Gastroesophageal sphincter (tissue), 4 donors: ENCODE results near the gene ADGRB2. TPM values are rescaled to one million over a fixed set of nuclear protein-coding genes. Genes with fewer than 3 reads are reported as not detected.

ENCODE experiments used
- ATAC-seq: fragments of 150-250 bp; one replicate; pipeline ENCODE4 v1.9.1; 2016; ENCODE audit warnings: mild to moderate bottlenecking, moderate library complexity
- H3K27ac ChIP-seq, 4 donors: fragments of 200-600 bp; sonication (generic) in 3 of 4; 1 replicate in 3 of 4; 2 replicates in 1 of 4; pipeline ENCODE4 v1.5.1; 2016 to 2019
- H3K27me3 ChIP-seq: fragments of 200-600 bp; sonication (generic); one replicate; pipeline ENCODE4 v1.5.1; 2019
- H3K36me3 ChIP-seq, 2 donors: fragments of 200-600 bp; sonication (generic); one replicate each; pipeline ENCODE4 v1.5.1; 2019; ENCODE audit warnings: control low read depth in 1 of 2
- H3K4me1 ChIP-seq, 3 donors: fragments of 200-600 bp; sonication (generic); 1 replicate in 2 of 3; 2 replicates in 1 of 3; pipeline ENCODE4 v1.5.1; 2016 to 2019; ENCODE audit warnings: control low read depth in 2 of 3
- H3K4me3 ChIP-seq, 2 donors: fragments of 200-600 bp; sonication (generic); one replicate each; pipeline ENCODE4 v1.5.1; 2019; ENCODE audit warnings: mild to moderate bottlenecking in 1 of 2, moderate library complexity in 1 of 2
- H3K9me3 ChIP-seq, 3 donors: fragments of 200-600 bp; sonication (generic); one replicate each; pipeline ENCODE4 v1.5.1; 2017 to 2019; ENCODE audit warnings: control low read depth in 2 of 3
- CTCF ChIP-seq, 4 experiments: fragments of 200-600 bp in 2 of 4; fragments of 450-650 bp in 2 of 4; sonication (generic) in 1 of 4; IDR thresholded peaks; one replicate each; pipeline ENCODE4 v1.5.1; 2017 to 2019; ENCODE audit warnings: antibody characterized with exemption in 4 of 4, mild to moderate bottlenecking in 2 of 4, moderate library complexity in 2 of 4
- EP300 ChIP-seq: sonication (generic); formaldehyde crosslinking; IDR thresholded peaks from one replicate; pipeline ENCODE4 v1.6.1; 2017; ENCODE audit warnings: antibody characterized with exemption, mild to moderate bottlenecking
- POLR2A ChIP-seq, 2 donors: fragments of 450-650 bp; IDR thresholded peaks; one replicate each; pipeline ENCODE4 v1.6.1; 2017; ENCODE audit warnings: antibody characterized with exemption in 2 of 2, mild to moderate bottlenecking in 2 of 2, moderate library complexity in 1 of 2
- POLR2AphosphoS5 ChIP-seq: sonication (generic); formaldehyde crosslinking; IDR thresholded peaks from one replicate; pipeline ENCODE4 v1.6.1; 2017; ENCODE audit warnings: antibody characterized with exemption
- WGBS, 2 donors: methylation state at CpG; one replicate each; pipeline ENCODE4 v1.1.5; 2018; ENCODE audit warnings: low coverage in 1 of 2; 5-methylcytosine and 5-hydroxymethylcytosine counted together
- total RNA-seq, 4 donors: library from RNA; depleted of rRNA; stranded (reverse); fragments of >200 nt; gene quantifications; one replicate each; pipeline ENCODE4 v1.1.0, GENCODE V29; 2016

The ADGRB2 gene
- total RNA-seq, 4 donors from 2014 or later: 1.7 to 6.0 (median 3.2) TPM

GRCh38 chr1:31694964-31695313 is 69.2 kb downstream of the ADGRB2 start:
- H3K4me1 ChIP-seq: peaks cover 0 to 48% (median 1%) of the 10 kb centered on the region in 3 donors
- peaks cover 0 to 72% of the 10 kb centered on the region in 2 donors for H3K36me3 ChIP-seq
- 76% methylated on average over 6 of the region's 8 CpGs; no CpG with 5 or more reads in 1 of the 2 donors for WGBS, 2 donors
- no peak for TF ChIP-seq POLR2A (IDR thresholded peaks at IDR 0.05)
- no peak for TF ChIP-seq POLR2AphosphoS5
- no peak for TF ChIP-seq CTCF (IDR thresholded peaks at IDR 0.05)
- TF ChIP-seq EP300: no peak
- ATAC-seq: no peak
- no peak overlapping the region for H3K4me3 ChIP-seq
- no peaks in the 10 kb centered on the region for H3K27me3 ChIP-seq
- no peaks in the 10 kb centered on the region for H3K9me3 ChIP-seq
- peak overlapping the region in 2 of 4 donors; percentile 57 to 92 for H3K27ac ChIP-seq

- Histone ChIP-seq H3K4me3 (no peak overlapping the region), H3K4me1 (peaks cover 0 to 41% (median 0%) of the 10 kb centered on the region in 3 donors), H3K27me3 (no peaks in the 10 kb centered on the region), H3K27ac (peak overlapping the region in 3 of 4 donors; percentile 39 to 92 (median 57)), H3K9me3 (no peaks in the 10 kb centered on the region), H3K36me3 (peaks cover 0 to 72% of the 10 kb centered on the region in 2 donors)
- TF ChIP-seq EP300: no peak
- no peak for TF ChIP-seq POLR2A (IDR thresholded peaks at IDR 0.05)
- no peak for TF ChIP-seq CTCF (IDR thresholded peaks at IDR 0.05)
- ATAC-seq: no peak
- 83% methylated on average over 1 of the region's 12 CpGs; no CpG with 5 or more reads in 1 of the 2 donors for WGBS, 2 donors
These were observed 69.8 kb downstream of the ADGRB2 start for GRCh38 chr1:31694069-31694963.

- H3K27me3 ChIP-seq: no peaks in the 10 kb centered on the region
- peaks cover 0 to 63% of the 10 kb centered on the region in 2 donors for H3K36me3 ChIP-seq
- no peak for ATAC-seq
- H3K9me3 ChIP-seq: no peaks in the 10 kb centered on the region
- TF ChIP-seq EP300 (no peak), CTCF (IDR thresholded peaks at IDR 0.05) (no peak), POLR2A (IDR thresholded peaks at IDR 0.05) (no peak), POLR2AphosphoS5 (no peak)
- WGBS, 2 donors: 55% methylated on average over 5 of the region's 10 CpGs; no CpG with 5 or more reads in 1 of the 2 donors
- H3K4me1 ChIP-seq: peaks cover 0 to 40% (median 3%) of the 10 kb centered on the region in 3 donors
- no peak overlapping the region for H3K4me3 ChIP-seq
- H3K27ac ChIP-seq: no peak overlapping the region
These were observed 70.9 kb downstream of the ADGRB2 start for GRCh38 chr1:31693231-31693630.

- Histone ChIP-seq H3K36me3 (peaks cover 0 to 52% of the 10 kb centered on the region in 2 donors), H3K27me3 (no peaks in the 10 kb centered on the region), H3K27ac (no peak overlapping the region), H3K4me1 (peaks cover 0 to 40% (median 3%) of the 10 kb centered on the region in 3 donors), H3K9me3 (no peaks in the 10 kb centered on the region), H3K4me3 (no peak overlapping the region)
- TF ChIP-seq POLR2A (IDR thresholded peaks at IDR 0.05): no peak
- TF ChIP-seq POLR2AphosphoS5: no peak
- no peak for TF ChIP-seq CTCF (IDR thresholded peaks at IDR 0.05)
- TF ChIP-seq EP300: no peak
- WGBS, 2 donors: 64% methylated on average over 3 of the region's 11 CpGs; no CpG with 5 or more reads in 1 of the 2 donors
- ATAC-seq: no peak
These were observed 72.2 kb downstream of the ADGRB2 start for GRCh38 chr1:31691951-31692350.

DNA sequence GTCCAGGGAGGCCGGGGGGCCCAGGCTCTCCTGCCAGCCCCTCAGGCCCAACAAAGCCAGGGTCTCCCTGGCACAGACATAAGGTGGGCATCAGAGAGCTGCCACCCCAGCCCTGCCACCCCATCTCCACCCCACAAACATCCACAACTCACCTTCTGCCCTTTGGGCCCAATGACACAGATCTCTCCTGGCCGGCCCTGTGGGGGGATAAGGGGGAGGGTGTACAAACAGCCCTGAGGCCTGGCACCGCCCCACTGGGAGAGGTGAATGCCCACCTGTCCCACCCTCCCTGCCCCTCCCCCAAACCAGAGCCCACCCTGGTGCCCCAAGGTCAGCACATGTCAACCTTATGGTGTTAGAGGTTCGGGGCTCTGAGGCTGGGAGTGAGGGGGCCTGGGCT is 72.7 kb downstream of the ADGRB2 start:
- Histone ChIP-seq H3K36me3 (peaks cover 0 to 49% of the 10 kb centered on the region in 2 donors), H3K9me3 (no peaks in the 10 kb centered on the region), H3K4me3 (no peak overlapping the region), H3K27ac (no peak overlapping the region), H3K27me3 (no peaks in the 10 kb centered on the region), H3K4me1 (peaks cover 0 to 40% (median 3%) of the 10 kb centered on the region in 3 donors)
- no peak for TF ChIP-seq POLR2AphosphoS5
- ATAC-seq: no peak
- 100% methylated on average over 1 of the region's 4 CpGs; no CpG with 5 or more reads in 1 of the 2 donors for WGBS, 2 donors
